Astrocyte of the spinal cord (primary cell): ENCODE measurements around the gene YIF1A.

Experiments used
- DNase-seq: peaks from one replicate; pipeline ENCODE4 v3.0.0; 2011; ENCODE audit warnings: low read depth, low spot score
- H3K4me3 ChIP-seq: 2 replicates; pipeline ENCODE4 v1.5.1; 2011; ENCODE audit warnings: low read depth, mild to moderate bottlenecking, low read length, moderate library complexity
- CTCF ChIP-seq: IDR thresholded peaks from 2 replicates; pipeline ENCODE4 v1.5.1; 2012; ENCODE audit warnings: low read depth, mild to moderate bottlenecking, low read length, inconsistent platforms
- in situ Hi-C: cut with HindIII; loops from 2 replicates; pipeline ENCODE4 v1.10.0; 2017; ENCODE audit warnings: low sequenced_read_pairs

YIF1A gene

GRCh38 chr11:66317322-66317722 lies 28.4 kb upstream of the YIF1A start:
- H3K4me3 ChIP-seq = no peak overlapping the region
- no peak for DNase-seq
- in situ Hi-C loops = no loop called here
- no peak for TF ChIP-seq CTCF

GRCh38 chr11:66316849-66317251 lies 27.9 kb upstream of the YIF1A start, which contains the start of gene CD248:
Gene CD248, minus strand, starts transcription at chr11:66317044. Its CDS starts 17 bp downstream, at chr11:66317027.
- TF ChIP-seq CTCF = no peak
- peak within 1 kb of the TSS; percentile 57 for H3K4me3 ChIP-seq
- peak; percentile 82 for DNase-seq
- in situ Hi-C loops = no loop called here

DNA sequence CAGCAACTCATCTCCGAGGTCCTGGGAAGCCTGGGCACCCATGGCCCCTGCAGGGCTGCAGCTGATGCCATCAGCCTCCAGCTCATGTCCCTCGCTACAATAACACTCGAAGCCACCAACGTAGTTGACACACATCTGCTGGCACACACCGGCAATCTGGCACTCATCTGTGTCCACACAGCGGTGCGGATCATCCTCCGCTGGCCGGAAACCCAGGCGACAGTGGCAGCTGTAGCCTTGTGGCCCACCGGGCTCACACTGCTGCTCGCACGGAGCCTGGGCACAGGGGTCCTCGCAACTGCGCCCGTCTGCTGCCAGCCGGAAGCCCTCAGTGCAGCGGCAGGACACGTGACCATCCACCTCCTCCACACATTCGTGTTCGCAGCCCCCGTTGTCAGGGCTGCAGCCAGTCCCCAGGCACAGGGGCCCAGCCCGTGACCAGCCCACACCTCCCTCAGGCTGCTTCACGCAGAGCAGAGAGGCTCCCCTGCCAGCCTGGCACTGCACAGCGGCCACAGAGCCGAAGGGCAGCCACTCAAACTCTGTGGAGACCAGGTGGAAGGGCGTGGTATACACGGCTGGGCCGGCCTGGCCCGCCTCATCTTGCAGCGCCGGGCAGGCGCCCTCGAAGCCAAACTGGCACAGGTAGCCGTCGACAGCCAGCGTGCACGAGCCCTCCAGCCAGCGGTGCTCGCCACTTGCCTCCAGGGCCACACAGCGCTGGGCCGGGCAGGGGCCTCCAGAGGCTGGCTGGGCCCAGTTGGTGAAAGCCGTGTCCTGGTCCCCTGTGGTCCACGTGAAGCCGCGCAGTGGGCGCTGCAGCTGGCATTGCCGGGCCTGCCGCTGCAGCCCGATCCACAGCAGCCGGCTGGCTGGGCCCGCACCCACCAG lies 27.2 kb upstream of the YIF1A start:
- in situ Hi-C loops = no loop called here
- TF ChIP-seq CTCF = no peak
- no peak for DNase-seq
- peak overlapping the region; percentile 57 for H3K4me3 ChIP-seq

- in situ Hi-C loops = no loop called here
- no peak for TF ChIP-seq CTCF
- no peak for DNase-seq
- peak overlapping the region; percentile 57 for H3K4me3 ChIP-seq
These were observed 26.5 kb upstream of the YIF1A start for GRCh38 chr11:66315498-66315885.

DNA sequence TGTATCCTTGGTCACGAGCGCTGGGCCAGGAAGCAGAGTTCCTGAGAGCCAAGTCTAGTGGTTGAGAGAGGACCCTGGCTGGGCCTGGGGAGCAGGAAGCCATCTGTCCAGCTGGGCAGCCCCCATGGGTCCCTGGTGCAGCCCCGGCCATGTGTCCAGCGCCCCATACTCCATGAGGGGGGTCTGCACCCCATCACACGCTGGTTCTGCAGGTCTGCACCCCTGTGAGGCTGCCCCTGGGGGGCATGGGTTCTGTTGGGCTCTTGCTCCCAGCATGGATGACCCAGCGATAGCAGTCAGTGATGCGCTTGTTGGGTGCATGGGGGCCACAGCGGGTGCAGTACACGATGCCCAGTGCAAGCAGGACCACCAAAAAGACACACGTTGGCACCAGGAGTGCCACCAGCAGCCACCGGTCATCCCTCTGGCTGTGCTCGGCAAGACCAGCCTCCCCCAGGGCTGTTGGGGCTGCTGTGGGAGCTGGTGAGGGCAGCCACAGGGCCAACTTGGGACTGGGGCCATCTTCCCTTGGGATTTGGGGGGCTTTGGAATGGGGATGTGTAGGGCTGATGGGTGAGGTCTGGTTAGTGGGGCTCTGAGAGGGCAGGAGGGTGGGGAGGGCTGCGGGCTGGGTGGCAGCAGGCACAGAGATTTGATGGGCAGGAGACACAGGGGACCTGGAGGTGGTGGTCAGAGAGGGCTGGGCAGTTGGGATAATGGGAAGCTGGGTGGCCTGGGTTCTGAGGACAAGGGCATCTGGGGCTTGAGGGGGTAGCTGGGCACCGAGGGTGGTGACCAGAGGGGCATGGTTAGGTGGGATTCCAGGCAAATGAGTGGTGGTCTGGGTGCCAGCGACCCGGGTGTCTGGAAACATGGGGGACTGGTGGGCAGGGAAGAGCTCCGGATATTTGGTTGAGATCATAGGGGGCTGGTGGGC lies 25.9 kb upstream of the YIF1A start:
- in situ Hi-C loops = no loop called here
- no peak for DNase-seq
- no peak for TF ChIP-seq CTCF
- peak overlapping the region; percentile 57 for H3K4me3 ChIP-seq

DNA sequence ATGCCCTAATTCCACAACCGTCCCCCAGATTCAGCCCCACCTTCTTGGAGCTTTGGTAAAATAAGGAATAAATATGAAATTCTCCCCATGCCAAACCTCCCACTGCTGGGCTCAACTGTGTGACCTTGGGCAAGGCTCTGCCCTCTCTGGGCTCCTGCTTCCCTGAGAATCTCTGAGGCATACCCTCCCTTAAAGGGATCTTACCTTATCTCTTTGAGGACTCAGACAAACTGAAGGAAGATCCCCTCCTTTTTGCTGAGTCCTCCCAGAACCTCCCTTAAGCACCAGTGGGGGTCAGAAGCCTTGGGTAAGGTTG lies 25.2 kb upstream of the YIF1A start:
- peak overlapping the region; percentile 57 for H3K4me3 ChIP-seq
- DNase-seq = no peak
- in situ Hi-C loops = no loop called here
- TF ChIP-seq CTCF = no peak
